HG02884 (cell line): Measurements from ENCODE around the gene ACAP2.

Experiments used
- ATAC-seq: cut with Tn5 transposase; IDR thresholded peaks from one replicate; pipeline ENCODE4 v1.9.1; 2021; ENCODE audit warnings: mild to moderate bottlenecking, moderate library complexity; ENCODE audit not compliant: unreplicated experiment

ACAP2 gene

DNA sequence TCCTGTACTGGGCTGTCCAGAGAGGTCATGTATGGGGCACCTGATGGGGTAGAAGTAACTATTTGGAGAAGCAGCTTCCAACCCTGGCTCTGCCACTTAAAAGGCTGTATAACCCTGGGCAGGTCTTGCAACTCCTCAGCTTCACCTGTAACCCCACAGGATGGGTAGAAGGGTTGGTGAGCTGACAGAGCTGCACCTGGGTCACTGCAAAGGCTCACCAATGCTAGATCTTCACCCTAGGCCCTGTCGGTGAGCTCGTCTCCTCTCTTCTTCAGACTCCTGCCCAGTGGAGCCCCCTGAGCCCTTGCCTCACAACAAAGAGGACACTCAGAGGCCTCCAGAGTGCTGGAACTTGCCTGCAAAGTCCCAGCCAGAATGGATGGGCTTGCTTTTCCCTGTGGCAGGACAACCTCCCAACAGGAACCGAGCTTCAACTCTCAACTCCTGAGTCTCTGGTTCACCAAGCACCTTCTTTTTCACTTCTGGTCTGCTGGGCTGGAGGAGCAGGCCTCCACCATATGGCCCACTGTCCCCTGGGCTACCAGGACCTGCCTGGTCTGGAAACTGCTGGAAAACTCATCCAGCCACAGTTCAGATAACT lies 217.7 kb downstream of the ACAP2 start:
- no peak for ATAC-seq
